Peyer's patch (tissue), 4 donors: ENCODE results near the gene TEAD3.

ENCODE experiments used
- CTCF ChIP-seq, 6 experiments: fragments of 450-650 bp in 4 of 6; fragments of 200-600 bp in 2 of 6; sonication (generic) in 1 of 6; IDR thresholded peaks; one replicate each; pipeline ENCODE4 v1.5.1; 2017 to 2019; ENCODE audit warnings: antibody characterized with exemption in 6 of 6, mild to moderate bottlenecking in 3 of 6, moderate library complexity in 1 of 6
- POLR2A ChIP-seq, 2 donors: fragments of 450-650 bp; IDR thresholded peaks; one replicate each; pipeline ENCODE4 v1.5.1; 2017; ENCODE audit warnings: antibody characterized with exemption in 2 of 2, mild to moderate bottlenecking in 2 of 2, moderate library complexity in 2 of 2

- TF ChIP-seq CTCF (IDR thresholded peaks at IDR 0.05) (no peak), POLR2A (IDR thresholded peaks at IDR 0.05) (no peak)
These were observed 67.4 kb downstream of the TEAD3 start for GRCh38 chr6:35429463-35429862.
